Fibroblast of upper back skin (primary cell): ENCODE results near the gene MEI1.

Source experiments
- DNase-seq: peaks from one replicate; pipeline ENCODE4 v3.0.0-alpha.2; 2013

MEI1 gene

DNA sequence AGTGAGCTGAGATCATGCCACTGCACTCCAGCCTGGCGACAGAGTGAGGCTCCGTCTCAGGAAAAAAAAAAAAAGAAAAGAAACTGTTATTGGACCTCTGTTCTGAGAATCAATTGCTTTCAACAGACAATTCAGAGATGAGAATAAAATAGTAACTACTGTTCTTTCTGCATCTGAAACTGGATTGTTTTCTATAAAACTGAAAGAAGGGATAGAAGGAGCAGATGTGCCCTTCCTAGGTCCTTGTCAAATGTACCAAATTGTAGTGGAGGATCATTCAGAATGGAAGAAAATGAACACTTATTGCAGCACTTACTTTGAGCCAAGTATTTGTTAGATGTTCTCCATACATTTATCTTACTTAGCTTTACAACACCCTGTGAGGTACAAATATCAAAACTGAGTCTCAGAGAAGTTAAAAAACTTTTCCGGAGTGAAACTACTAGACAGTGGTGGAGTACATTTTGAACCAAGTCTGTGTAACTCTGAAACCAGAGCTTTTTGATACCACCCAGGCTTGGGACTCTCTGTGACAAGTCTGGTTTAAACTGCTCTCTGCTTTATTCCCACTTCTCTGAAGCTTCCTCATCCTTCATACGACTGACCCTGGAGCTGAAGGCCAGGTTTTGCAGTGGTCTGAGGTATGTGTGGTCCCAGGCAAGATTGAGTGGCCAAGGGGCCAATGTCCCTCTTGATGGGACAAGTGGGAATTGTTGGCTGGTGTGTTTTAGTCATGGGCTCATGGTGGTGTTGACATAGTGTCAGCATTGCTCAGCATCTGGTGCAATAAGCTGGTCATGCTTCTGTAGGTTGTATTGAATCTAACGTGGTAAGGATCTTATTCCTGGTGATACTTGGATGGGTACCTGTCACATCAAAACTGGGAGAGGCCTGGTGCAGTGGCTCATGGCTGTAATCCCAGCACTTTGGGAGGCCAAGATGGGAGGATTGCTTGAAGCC, 53.0 kb downstream of the MEI1 start:
- no peak for DNase-seq

DNA sequence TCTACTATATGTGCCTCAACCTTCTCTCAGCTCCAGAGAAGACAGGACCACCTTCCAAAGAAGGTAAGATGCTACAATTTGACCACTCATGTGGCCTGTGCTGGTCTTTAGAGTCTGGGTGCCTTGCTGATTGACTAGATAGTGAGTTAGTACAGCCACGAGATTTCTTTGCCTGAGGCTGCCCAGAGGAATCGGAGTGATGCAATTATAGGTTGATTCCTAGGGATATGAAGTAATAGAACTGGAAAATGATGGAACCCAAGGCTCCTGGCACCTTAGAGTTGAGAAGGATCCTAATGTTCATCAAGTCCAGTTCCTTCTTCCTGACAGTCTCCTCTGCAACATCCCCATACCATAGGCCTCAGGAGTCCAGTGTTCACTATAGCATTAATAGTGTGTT, 54.7 kb downstream of the MEI1 start:
- DNase-seq, result no peak

DNA sequence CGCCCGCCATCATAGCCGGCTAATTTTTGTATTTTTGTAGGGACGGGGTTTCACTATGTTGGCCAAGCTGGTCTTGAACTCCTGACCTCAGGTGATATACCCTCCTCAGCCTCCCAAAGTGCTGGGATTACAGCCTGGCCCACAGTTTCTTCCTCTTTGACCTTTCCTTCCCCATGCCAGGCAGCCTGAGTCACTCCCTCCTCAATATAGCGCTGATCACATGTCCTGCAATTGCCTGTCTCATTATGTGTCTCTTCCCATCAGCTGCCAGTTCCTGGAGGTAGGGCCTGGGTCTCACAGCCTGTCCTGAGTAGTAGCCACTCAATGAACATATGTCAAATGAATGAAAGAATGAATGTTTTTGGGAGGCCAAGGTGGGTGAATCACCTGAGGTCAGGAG, 58.2 kb downstream of the MEI1 start:
- no peak for DNase-seq

DNA sequence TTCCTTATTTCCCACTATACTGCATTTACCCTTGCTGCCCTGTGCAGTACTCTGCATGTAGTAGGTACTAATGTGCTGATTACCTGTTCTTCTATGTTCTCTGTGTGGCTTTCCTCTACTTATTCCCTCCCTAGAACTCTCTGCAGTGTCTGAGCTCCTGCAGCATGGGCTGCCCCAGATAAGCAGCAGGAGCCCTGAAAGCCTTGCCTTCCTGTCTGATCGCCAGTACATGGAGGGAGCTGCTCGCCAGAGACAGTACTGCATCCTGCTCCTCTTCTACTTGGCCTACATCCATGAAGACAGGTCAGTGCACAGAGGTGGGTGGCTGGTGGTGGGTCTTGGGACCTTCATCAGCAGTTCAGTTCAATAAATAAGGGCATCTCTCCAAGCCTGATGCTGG, 58.9 kb downstream of the MEI1 start:
- no peak for DNase-seq

DNA sequence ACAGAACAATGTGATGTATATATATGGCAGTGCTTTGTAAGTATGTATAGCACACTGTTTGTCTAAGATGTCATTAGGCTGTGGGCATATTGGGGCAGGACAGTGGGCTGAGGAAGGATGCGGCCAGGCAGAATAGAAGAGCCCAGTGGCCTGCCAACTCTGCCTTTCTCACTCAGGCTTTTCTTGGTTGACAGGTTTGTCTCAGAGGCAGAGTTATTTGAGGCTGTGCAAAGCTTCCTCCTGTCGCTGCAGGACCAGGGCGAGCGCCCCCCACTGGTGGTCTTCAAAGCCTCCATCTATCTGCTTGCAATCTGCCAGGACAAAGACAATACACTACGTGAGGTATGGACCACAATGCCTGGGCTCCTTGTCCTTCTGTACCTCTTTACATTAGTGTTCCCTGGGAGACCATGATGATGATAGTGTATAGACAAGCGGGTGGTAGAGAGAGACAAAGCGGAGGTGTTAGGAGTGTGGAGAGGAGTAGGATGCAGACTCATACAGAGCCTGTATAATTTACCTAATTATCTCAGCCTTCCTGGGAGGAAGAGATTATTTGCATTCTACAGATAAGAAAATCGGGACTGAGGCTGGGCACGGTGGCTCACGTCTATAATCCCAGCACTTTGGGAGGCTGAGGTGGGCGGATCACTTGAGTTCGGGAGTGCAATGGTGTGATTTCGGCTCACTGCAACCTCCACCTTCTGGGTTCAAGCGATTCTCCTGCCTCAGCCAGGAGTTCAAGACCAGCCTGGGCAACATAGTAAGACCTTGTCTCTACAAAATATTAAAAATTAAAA, 63.9 kb downstream of the MEI1 start:
- DNase-seq, result no peak

DNA sequence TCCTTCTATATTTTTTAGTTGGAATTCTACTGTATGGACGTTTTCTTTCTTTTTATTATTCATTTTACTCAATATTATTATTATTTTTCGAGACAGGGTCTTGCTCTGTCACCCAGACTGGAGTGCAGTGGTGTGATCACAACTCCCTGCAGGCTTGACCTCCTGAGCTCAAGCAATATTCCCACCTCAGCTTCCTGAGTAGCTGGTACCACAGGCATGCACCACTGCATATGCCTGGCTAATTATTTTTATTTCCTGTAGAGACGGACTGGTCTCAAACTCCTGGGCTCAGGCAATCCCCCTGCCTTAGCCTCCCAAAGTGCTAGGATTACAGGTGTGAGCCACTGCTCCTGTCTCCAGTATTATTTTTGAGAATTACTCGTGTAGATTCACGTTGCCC, 67.2 kb downstream of the MEI1 start:
- DNase-seq, result no peak

DNA sequence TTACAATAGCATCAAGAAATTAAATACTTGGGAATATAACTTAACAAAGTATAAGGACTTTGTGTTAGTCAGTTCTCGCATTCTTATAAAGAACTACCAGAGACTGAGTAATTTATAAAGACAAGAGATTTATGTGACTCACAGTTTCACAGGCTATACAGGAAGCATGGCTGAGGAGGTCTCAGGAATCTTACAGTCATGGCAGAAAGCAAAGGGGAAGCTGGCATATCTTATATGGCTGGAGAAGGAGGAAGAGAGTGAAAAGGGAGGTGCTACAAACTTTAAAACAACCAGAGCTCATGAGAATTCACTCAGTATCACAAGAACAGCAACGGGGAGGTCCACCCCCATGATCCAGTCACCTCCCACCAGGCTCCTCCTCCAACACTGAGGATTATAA, 69.1 kb downstream of the MEI1 start:
- peak; percentile 21 for DNase-seq

DNA sequence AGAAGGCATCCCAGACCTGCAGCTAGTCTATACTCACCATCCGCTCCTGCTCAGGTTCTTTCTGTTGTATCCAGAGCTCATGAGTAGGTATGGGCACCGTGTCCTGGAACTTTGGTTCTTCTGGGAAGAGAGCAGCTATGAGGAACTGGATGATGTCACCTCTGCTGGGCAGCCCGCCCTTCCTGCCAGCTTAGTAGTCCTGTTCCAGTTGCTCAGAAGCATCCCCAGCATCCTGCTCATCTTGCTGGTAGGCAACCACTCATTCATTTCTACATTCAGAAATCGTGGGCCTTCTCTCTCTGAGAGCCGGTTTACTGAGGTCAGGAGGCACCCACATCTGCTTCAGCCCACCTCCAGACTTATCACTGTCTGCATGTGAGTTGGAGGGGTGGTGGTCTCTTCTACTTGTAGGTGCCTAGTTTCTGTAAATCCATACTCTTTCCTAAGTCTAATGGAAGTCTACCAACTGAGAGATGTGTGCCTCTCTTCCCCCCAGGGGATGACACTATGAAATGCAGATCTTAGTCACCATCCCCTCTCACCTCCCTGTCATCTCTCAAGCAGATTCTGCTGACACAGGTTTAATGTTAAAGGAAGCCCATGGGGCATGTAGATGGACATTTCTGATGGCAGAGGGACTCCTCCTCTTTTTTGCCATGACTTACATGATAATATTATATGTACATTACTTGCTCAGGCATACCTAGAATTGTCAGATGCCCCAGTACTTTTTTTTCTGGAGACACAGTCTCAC, 71.6 kb downstream of the MEI1 start:
- DNase-seq, result no peak

DNA sequence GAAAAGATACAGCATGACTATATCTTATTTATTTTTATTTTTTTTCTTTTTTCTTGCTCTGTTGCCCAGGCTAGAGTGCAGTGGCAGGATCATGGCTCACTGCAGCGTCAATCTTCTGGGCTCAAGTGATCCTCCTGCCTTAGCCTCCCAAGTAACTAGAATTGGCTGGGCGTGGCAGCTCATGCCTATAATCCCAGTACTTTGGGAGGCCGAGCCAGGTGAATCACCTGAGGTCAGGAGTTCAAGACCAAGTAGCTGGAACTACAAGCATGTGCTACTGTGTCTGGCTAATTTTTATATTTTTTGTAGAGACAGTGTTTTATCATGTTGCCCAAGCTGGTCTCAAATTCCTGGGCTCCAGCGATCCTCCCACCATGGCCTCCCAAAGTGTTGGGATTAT, 72.9 kb downstream of the MEI1 start:
- no peak for DNase-seq

DNA sequence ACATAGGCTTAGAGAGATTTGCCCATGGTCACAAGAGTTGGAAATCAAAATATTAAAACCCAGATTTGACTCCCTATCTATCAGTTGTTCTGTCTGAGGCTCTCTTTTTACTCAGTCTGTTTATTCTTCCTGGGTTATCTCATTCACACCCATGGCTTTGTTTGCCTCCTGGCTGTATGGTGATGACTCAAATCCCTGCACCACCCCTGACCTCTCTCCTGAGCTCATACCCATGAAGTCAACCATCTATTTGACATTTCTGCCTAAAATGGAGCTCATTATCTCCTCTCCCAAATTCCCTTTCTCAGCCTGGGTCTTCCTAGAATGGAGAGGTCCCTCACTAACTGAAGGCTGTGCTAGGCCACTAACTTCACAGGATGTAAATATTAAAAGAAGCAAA, 73.3 kb downstream of the MEI1 start:
- no peak for DNase-seq

DNA sequence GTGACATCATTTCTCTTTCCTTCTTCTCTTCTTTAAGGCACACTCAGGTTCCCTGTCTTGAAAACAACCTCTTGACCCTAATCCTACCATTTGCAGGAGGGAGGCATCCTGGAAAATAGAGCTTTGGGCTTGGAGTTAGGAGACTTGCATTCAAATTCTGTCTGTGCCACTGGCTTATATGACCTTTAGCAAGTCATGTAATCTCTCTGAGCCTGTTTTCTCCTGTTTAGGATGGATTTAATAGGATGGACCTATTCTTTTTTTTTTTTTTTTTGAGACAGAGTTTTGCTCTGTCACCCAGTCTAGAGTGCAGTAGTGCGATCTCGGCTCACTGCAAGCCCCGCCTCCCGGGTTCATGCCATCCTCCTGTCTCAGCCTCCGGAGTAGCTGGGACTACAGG, 76.0 kb downstream of the MEI1 start:
- DNase-seq, result no peak

DNA sequence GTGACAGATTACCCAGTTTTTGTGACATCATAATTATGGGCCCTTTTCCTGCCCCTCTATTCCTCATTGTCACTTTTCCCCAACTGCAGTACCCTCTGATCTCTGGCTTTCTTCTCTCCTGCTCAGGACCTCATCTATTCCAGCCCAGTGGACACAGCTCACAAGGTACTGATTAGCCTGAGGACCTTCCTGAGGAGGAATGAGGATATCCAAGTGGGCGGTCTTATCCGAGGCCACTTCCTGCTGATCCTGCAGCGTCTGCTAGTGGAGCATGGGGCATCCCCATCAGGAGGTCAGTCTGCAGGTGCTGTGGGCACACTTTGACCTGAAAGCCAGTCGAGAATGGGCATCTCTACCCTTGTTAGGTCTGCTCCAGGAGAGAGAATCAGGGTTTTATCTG, 76.7 kb downstream of the MEI1 start:
- no peak for DNase-seq

DNA sequence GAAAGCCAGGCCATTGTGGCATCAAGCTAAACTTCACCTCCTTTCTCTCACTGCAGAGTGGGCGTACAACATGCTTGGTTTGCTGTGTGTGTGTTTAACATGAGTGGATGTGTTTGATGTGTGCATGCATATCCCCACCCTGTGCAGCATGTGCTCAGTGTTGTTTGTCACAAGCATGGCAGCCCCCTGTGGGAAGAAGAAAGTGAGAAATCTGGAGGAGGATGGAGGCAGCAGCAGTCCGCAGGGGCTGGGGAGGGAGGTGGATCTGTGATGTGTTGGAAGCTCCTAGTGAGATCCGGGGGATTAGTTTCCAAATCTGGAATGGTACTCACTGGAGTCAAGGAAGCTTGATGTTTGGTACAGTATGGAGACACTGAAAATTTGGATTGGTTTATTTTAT, 77.1 kb downstream of the MEI1 start:
- no peak for DNase-seq

DNA sequence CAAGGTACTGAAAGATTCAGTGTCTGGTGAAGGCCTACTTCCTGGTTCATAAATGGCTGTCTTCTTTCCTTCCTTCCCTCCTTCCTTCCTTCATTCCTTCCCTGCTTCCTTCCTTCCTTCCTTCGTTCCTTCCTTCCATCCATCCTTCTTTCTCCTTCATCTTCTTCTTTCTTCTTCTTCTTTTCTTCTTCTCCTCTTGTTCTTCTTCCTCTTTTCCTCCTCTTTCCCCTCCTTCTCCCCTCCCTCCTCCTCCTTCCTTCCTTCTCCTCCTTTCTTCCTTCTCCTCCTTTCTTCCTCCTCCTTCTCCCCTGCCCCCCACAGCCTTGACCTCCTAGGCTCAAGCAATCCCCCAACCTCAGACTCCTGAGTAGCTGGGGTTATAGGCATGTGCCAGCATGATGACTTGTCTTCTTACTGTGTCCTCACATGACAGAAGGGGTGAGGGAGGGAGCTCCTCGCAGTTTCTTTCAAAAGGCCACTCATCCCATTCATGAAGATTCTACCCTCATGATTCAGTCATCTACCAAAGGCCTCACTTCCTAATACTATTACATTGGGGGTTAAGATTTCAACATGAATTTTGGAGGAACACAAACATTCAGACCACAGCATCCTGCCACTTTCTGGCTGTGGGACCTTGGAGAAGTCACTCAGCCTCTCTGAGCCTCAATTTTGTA, 78.6 kb downstream of the MEI1 start:
- no peak for DNase-seq

DNA sequence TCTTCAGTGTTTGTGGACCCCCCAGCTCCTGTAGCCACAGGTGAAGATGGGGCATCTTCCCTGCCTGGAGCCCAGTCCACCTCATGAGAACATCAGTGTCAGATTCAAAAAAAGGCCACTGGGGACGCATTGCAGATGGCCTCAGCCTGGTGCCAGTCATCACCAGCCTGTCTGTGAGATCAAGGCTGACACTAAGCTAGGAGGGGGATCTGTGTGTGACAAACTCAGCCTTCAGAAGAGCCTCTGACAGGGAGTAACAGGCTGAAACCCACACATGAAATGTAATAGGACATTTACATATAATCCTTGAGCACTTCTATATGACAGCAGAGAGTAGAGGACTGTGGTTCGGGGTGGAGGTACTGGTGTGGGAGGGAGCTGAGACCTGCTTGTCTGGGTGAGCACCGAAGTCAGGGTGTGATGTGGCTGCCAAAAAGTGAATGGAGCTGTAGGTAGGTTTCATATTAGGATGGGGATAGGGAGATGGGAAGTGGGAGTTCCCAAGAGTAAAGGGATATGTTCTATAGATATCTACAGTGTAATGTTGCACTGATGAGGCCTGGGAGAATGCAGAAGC, 80.7 kb downstream of the MEI1 start:
- no peak for DNase-seq

DNA sequence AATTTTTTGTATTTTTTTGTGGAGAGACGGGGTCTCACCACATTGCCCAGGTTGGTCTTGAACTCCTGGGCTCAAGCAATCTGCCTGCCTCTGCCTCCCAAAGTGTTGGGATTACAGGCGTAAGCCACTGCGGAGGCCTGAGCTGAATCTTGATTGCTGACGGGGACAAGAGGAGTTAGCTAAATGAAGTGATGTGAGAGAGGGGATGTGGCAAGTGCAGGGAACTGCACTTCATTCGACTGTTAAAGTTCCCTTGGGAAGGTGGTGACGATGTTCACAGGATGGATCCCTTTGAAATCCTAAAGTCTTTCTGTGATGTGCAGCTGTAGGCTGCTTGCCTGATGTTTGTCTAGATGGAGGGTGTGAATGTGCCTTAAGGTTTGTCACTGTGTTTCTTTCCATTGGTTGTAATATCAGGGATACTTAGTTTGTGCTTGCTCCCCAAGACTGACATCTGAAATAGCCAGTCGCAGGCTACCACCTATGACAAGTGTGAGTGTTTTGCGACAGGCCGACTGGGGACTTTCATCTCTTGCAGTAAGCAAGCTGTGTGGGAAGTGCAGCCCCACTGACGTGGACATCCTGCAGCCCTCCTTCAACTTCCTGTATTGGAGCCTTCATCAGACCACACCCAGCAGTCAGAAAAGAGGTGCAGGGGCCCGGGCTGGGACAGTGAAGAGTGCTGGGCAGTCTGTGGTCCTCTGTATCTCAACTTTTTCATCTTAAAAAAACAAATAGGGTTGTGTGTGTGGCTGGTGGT, 81.6 kb downstream of the MEI1 start:
- DNase-seq, result peak; percentile 35

DNA sequence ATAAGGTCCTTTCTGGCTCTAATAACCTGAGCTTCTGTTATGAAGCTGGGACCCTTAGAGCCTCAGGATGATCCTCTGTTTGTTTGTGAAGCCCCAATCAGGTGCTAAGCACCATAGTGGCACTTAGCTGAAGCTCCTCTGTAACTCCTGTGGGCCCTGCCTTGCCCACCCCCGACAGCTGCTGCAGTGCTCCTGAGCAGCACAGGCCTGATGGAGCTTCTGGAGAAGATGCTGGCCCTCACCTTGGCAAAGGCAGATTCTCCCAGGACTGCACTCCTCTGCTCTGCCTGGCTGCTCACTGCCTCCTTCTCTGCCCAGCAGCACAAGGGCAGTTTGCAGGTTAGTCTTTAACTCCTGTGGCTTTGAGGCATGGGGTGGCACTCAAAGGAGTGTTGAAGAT, 82.2 kb downstream of the MEI1 start:
- no peak for DNase-seq

DNA sequence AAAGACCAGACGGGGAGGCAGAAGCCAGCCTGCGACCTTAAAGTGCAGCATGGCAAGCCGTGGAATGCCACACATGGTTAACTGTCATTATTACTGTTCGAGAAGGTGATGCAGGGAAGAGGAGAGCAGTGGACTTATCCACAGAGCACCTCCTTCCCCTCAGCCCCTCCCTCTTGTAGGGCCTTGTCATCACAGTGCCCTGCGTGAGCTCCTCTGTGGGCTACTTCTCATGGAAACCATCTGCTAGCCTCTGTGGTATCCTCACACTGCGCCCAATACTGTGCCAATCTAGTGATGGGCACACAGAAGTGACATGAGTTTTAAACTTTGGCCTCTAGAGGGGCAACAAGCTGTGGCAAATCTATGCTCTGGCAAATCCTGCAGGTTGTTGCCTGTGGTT, 83.0 kb downstream of the MEI1 start:
- DNase-seq, result no peak

DNA sequence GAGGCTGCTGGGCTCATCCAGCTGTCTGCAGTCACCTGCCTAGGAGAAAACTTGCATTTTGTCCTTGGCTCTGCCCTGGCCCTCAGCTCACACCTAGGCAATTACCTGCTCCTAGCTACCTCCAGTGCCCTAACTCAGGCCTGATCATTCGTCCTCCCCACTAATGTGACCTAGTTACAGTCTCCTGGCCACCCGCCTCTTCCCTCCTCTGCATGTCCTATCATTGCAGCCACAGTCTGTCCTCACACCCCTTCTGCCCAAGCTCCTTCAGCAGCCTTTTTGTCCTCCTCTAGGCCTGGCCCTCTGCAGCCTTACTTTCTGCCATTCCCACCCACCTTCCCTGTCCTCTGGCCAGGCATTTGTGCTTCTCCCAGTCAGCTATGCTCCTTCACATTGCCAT, 83.4 kb downstream of the MEI1 start:
- DNase-seq, result no peak

DNA sequence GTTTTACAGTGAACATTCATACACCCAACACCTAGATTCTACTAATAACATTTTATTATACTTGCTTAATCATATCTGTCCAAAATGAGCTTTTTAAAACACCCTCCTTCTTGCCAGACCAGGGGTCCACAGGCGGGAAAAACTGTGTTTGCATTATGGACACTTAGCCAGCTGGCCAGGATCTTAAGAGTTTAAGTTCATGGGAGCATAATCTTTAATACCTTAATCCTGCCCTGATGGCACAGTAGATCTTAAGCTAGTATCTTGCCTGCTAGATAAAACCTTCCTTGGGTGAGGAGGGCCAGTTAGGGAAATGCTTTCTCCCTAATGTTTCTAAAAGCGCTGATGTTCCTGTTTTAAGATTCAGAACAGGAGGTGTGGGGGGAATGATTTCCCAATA, 88.0 kb downstream of the MEI1 start:
- DNase-seq, result no peak

DNA sequence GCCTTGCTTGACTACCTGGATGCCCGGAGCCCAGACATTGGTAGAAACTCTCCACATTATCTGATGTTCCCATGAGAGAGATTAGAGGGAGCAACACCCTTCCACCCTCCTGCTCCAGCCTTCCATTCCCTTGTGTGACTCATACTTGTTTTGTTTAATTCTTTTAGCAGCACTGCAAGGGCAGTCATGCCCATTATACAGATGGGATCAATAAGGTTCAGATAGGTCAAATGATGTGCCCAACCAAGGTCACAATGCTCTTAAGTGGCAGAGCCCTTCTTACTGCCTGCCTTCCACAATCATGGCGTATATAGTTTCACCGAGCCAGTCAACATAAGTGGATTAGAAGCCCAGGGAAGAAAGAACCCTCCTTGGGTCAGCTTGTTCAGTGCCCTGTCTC, 94.6 kb downstream of the MEI1 start:
- no peak for DNase-seq

DNA sequence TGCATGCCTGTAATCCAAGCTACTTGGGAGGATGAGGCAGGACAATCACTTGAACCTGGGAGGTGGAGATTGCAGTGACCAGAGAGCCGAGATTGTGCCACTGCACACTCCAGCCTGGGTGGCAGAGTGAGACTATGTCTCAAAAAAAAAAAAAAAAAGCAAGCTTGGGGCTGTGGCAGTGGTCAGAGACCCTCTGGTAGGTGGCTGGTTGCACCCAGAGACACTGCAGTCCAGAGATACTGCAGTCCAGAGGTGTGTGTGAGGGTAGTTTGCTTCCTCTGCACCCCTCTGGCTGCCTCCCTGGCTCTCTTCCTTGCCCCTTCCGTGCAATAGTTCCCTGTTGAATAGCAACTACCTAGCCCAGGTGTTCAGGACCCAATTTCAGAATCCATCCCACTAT, 99.4 kb downstream of the MEI1 start:
- DNase-seq, result no peak
